Activated CD4-positive, alpha-beta T cell treated with anti-CD3 and anti-CD28 coated beads for 1 hour (primary cell): ENCODE data around the gene KRTAP17-1.
"Not testable (repeated sequence)": the region's sequence is repeated elsewhere in the genome, so short reads cannot be mapped to it uniquely, and the experiment has no call there.

Source experiments
- DNase-seq: peaks from one replicate; pipeline ENCODE4 v3.0.0-alpha.2; 2020

Gene KRTAP17-1

DNA sequence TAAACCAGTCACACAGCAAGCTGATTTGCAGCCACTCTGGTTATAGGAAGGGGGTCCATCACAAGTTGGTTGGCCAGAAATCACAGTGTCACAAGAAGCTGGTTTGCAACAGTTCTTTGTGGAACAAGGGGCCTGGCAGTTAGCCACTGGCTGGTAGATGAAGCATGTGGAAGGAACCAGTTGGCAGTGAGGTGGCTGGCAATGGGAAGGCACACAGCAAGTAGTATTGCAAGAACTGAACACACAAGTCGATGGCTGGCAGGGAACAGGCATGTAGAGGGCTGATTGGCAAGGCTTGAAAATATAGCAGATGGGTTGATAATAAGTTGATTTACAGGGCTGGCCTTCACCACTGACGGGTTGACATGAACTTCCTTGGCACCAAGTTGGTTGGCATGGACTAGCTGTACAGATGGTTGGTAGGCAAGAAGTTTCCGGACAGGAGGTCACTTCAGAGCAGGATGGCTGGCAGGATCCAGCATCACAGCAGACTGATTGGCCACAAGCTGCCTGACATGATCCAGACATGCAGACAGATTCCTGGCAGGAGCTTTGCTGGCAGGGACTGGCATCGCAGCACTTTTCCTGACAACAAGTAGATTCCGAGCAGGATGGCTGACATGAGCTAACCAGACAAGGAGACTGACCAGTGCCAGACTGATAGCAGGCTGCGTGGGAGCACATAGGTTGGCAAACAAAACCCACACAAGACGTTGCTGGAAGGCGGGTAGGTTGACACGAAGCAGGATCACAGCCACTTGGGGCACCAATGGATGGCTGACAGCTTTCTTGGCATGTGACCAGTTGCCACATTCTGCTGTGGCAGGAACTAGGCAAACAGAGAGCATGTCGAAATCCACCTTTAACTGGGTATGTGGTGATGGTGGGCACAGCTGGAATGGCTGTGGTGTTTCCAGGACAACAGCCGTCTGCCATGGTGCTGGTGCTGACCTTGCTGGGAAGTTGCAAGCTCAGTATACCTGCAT lies 13.3 kb downstream of the KRTAP17-1 start, which contains the start of gene KRTAP29-1:
Gene KRTAP29-1, minus strand, starts transcription at position 936 of the 986 bp plus-strand sequence. Its CDS starts 0 bp downstream, at position 936.
- DNase-seq = no peak

- DNase-seq = no peak
Observed at GRCh38 chr17:41301204-41301790, 14.2 kb downstream of the KRTAP17-1 start.

DNA sequence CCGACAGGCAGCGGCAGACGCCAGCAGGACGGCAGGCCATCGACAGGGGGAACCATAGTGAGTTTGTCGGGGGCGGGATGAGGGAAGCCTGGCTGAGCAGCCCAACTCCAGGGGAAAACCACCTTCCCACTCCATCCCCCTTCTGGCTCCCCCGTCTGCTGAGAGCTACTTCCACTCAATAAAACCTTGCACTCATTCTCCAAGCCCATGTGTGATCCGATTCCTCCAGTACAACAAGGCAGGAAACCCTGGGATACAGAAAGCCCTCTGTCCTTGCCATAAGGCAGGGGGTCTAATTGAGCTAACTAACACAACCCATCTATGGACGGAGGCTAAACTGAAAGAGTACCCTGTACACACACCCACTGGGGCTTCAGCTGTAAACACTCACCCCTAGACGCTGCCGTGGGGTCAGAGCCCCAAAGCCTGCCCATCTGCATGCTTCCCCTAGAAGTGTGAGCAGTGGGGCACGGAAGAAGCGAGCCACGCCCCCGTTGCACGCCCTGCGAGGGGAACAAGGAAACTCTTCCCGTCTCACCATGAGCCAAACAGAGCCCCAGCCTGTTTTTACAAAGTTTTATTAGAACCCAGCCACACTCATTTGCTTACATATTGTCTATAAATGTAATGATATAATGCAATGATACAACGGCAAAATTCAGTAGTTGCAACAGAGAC lies 16.9 kb downstream of the KRTAP17-1 start:
- DNase-seq = no peak

- DNase-seq = no peak
Observed at GRCh38 chr17:41296846-41297245, 18.7 kb downstream of the KRTAP17-1 start.

- no peak for DNase-seq
Observed at GRCh38 chr17:41294016-41294415, 21.5 kb downstream of the KRTAP17-1 start.

DNA sequence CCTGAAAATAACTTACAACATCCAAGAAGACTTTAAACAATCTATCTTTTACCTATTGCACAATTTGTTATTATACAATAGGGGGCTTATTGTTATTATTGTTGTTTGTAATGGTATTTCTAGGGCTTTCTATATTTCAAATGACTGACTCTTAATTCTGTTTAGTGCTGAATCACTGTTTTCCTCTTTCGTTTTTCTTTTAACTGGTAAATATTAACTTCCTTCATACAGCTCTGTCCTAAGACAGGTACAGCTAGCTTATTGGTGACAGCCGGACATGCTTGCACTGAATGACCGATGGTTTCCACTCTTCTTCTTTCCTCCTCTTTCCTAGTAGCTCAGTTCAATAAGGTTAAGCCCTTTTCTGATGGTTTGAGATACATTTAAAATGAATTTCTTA lies 28.5 kb downstream of the KRTAP17-1 start:
- DNase-seq = no peak

DNA sequence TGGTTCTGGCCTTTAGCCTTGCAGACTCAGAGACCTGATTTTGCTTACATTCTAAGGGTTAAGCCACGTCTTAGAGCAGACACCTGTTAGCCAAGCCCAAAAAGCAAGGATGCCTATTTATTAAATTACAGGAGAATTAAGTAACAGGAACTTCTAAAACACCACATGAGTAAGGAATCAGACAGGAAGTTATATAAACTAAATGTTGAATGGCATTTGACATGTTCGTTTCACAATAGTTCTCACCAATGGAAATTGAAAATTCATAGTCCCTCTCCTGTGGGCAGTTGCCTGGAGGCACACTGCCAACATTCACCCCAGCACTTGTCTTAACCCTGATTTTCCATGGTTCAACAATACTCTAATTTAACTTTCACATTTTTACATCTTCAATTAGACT lies 31.0 kb downstream of the KRTAP17-1 start:
- no peak for DNase-seq

DNA sequence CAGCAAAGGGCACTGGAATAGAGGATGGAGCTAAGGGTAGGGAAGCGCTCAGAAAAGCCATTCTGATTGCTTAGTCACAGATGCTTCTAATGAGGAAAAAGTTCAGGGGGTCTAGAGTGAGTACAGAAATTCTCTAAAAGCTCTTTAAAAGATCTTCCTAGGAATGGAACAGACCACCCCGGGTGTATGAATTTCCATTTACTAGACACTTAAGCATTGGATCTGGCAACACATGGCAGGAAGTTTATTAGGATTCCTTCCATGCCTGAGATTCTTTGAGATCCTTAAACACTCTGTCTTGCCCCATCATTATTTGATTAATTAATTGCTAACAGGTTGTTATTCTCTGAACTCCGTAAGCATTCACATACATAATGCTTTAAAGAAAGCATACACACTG lies 31.5 kb downstream of the KRTAP17-1 start:
- DNase-seq = no peak

GRCh38 chr17:41278176-41278955 lies 37.1 kb downstream of the KRTAP17-1 start:
- no peak for DNase-seq

DNA sequence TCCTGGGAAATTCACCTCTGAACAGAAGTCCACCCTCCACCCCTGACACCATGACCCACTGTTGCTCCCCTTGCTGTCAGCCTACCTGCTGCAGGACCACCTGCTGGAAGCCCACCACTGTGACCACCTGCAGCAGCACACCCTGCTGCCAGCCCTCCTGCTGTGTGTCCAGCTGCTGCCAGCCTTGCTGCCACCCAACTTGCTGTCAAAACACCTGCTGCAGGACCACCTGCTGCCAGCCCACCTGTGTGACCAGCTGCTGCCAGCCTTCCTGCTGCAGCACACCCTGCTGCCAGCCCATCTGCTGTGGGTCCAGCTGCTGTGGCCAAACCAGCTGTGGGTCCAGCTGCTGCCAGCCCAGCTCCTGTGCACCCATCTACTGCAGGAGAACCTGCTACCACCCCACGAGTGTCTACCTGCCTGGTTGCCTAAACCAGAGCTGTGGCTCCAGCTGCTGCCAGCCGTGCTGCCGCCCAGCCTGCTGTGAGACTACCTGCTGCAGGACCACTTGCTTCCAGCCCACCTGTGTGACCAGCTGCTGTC lies 39.8 kb downstream of the KRTAP17-1 start, which contains the start of gene KRTAP9-7:
Gene KRTAP9-7, plus strand, starts transcription at position 51 of the 543 bp plus-strand sequence. Its CDS starts 0 bp downstream, at position 51.
- DNase-seq = not testable (repeated sequence)

DNA sequence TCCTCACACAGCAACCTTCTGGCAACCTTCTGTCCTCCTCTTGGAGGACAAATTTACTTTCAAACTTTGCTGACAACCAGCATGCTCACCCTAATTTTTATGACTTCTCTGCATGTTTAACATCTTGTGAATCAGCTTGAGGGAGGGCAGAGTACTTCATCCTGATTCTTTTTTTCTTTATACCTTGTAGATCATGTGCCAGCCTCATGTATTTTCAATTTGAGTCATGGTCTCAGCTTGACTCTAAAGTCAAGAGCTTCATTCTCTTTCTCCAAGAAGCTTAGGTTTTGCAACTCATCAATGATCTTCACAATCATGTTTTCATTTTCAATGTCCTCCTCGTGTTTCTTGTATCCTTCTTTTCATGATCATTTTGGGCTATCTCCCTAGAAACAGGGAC lies 43.7 kb downstream of the KRTAP17-1 start:
- no peak for DNase-seq

GRCh38 chr17:41271323-41271722 lies 44.2 kb downstream of the KRTAP17-1 start:
- DNase-seq = not testable (repeated sequence)

GRCh38 chr17:41267711-41268110 lies 47.8 kb downstream of the KRTAP17-1 start:
- DNase-seq = no peak

DNA sequence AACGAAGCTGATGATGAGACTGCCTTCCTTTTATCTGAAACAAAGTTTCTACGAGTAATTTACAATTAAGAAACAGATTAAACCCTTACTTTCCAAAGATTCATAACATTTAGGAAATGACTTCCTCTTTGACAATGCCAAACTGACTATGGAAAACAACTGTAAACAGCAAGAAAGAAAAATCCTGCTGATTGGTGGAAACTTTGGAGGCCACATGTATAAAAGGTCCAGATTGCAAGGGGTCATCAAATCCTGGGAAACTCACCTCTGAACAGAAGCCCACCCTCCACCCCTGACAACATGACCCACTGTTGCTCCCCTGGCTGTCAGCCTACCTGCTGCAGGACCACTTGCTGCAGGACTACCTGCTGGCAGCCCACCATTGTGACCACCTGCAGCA lies 50.4 kb downstream of the KRTAP17-1 start, which contains the start of gene KRTAP9-6:
Gene KRTAP9-6, plus strand, starts transcription at position 301 of the 400 bp plus-strand sequence. Its CDS starts 0 bp downstream, at position 301.
- no peak for DNase-seq
